ENCODE measurements around the gene PEX12.
"Not testable (repeated sequence)": the region's sequence is repeated elsewhere in the genome, so short reads cannot be mapped to it uniquely, and the experiment has no call there.

Gene PEX12

GRCh38 chr17:35536664-35537171 is 41.7 kb downstream of the PEX12 start:
- DNase-seq (ENCODE audit: low read depth), result no peak

- DNase-seq (ENCODE audit: low read depth), result not testable (repeated sequence)
Measured at GRCh38 chr17:35535406-35535805, 43.0 kb downstream of the PEX12 start.

DNA sequence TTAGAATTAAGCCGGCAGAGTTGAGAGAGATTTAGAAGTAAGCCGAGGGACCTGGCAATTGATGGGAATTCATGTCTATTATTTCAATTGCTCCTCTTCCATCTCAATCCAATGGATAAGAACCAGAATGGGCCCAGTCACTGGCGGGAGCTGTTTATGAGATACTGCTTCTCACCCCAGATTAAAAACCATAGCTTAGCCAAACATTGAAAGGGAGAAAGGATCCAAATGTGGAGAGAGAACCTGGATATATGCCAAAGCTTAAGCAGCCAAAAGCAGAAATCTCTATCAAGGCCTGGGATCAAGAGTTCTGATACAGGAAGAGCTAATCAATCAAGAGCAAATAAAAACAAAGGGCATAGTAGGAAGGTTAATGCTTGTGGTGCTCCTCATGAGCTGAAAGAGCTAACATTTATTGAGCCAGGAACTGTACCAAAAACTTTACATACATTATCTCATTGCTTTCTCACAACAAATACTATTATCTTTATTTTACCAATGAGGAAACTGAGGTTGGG is 43.7 kb downstream of the PEX12 start:
- DNase-seq (ENCODE audit: low read depth), result no peak

DNA sequence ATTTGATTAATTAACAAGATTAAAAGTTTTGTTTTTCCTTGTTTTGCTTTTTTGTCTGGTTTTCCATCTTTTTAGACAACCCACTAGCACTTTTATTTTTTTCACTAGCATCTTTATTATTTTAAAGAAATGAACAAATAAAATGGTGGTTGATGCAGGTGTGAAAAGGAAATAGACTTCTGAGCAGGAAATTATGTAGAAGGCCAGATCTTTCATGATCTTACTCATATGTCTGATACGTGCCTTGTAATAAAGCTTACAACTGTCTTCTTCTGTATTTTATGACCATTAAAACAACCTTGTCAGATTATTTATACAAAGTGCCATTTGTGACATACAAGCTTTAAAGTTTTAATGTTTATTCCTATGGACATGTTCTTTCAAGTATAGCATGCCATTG is 47.2 kb downstream of the PEX12 start:
- no peak for DNase-seq (ENCODE audit: low read depth)

- no peak for DNase-seq (ENCODE audit: low read depth)
Measured at GRCh38 chr17:35529866-35530265, 48.5 kb downstream of the PEX12 start.

DNA sequence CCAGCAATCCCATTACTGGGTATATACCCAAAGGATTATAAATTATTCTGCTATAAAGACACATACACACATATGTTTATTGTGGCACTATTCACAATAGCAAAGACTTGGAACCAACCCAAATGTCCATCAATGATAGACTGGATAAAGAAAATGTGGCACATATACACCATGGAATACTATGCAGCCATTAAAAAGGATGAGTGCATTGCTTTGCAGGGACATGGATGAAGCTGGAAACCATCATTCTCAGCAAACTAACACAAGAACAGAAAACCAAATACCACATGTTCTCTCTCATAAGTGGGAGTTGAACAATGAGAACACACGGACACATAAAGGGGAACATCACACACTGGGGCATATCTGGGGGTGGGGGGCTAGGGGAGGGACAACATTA is 49.0 kb downstream of the PEX12 start:
- DNase-seq (ENCODE audit: low read depth), result not testable (repeated sequence)
